ENCODE results near the gene VAPA. TPM values are rescaled to one million over a fixed set of nuclear protein-coding genes. Genes with fewer than 3 reads are reported as not detected.
"Not testable (repeated sequence)": the region's sequence is repeated elsewhere in the genome, so short reads cannot be mapped to it uniquely, and the experiment has no call there.

VAPA gene
- total RNA-seq, 4 donors from 2014 or later = 208 to 233 (median 221) TPM

- H3K27me3 ChIP-seq = no peaks in the 10 kb centered on the region
- no peaks in the 10 kb centered on the region for H3K4me1 ChIP-seq
- H3K27ac ChIP-seq = no peak overlapping the region
- 92 to 96% methylated on average over 5 of the region's 5 CpGs for WGBS, 2 donors
- no peak for TF ChIP-seq POLR2A (IDR thresholded peaks at IDR 0.05)
- TF ChIP-seq, protein P1, sequence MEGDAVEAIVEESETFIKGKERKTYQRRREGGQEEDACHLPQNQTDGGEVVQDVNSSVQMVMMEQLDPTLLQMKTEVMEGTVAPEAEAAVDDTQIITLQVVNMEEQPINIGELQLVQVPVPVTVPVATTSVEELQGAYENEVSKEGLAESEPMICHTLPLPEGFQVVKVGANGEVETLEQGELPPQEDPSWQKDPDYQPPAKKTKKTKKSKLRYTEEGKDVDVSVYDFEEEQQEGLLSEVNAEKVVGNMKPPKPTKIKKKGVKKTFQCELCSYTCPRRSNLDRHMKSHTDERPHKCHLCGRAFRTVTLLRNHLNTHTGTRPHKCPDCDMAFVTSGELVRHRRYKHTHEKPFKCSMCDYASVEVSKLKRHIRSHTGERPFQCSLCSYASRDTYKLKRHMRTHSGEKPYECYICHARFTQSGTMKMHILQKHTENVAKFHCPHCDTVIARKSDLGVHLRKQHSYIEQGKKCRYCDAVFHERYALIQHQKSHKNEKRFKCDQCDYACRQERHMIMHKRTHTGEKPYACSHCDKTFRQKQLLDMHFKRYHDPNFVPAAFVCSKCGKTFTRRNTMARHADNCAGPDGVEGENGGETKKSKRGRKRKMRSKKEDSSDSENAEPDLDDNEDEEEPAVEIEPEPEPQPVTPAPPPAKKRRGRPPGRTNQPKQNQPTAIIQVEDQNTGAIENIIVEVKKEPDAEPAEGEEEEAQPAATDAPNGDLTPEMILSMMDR (IDR thresholded peaks at IDR 0.05) = no peak
- no peak for TF ChIP-seq EP300 (IDR thresholded peaks at IDR 0.05)
- H3K9me3 ChIP-seq = no peaks in the 10 kb centered on the region
- no peaks in the 10 kb centered on the region for H3K36me3 ChIP-seq
- H3K4me3 ChIP-seq = no peak overlapping the region
- no peak for DNase-seq (ENCODE audit: low spot score in 2 of 2)
Measured at GRCh38 chr18:9897129-9897528, 16.7 kb upstream of the VAPA start.

GRCh38 chr18:9897787-9898291, 16.0 kb upstream of the VAPA start:
- H3K27me3 ChIP-seq; H3K9me3 ChIP-seq; DNase-seq (ENCODE audit: low spot score in 2 of 2); H3K36me3 ChIP-seq; H3K4me1 ChIP-seq; H3K4me3 ChIP-seq: not testable (repeated sequence)
- 86 to 90% methylated on average over 10 of the region's 10 CpGs for WGBS, 2 donors
- H3K27ac ChIP-seq = peak overlapping the region in 1 of 4 donors; percentile 67

DNA sequence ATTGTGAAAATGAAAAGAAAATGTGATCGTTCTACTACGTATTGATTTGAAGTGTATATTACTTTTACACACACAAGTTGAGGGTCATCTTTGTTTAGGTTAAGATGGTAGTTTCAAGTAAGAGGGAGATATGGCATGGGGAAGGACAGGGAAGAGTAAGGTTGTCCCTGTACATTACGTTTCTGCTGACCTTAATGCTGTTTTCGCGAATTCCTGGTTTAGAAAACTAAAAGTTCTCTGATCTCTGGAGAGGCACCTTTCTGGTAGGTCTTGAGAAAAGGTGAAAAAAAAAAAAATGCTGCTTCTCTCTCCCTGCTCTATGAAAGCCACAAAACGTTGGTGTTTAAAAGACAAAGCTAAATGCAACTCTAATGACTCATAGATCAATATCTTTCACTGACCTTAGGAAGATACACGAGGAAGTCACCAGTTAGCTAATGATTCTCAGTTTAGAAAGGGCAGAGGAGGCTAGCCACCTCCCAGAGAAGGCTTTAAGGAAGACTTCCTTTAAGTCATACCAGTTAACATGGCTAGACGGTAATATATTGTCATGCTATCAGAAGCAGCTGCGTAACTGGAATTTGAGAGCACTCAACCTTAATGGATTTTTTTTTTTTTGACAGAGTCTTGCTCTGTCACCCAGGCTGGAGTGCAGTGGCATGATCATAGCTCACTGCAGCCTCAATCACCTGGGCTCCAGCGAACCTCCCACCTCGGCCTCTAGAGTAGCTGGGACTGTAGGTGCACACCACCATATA, 14.8 kb upstream of the VAPA start:
- Histone ChIP-seq H3K4me1 (no peaks in the 10 kb centered on the region), H3K36me3 (no peaks in the 10 kb centered on the region), H3K9me3 (no peaks in the 10 kb centered on the region), H3K4me3 (no peak overlapping the region), H3K27me3 (no peaks in the 10 kb centered on the region), H3K27ac (peak overlapping the region in 1 of 4 donors; percentile 67)
- no peak for DNase-seq (ENCODE audit: low spot score in 2 of 2)
- WGBS, 2 donors = 81% methylated on average over 11 of the region's 11 CpGs
- TF ChIP-seq POLR2A (IDR thresholded peaks at IDR 0.05) (no peak), EP300 (IDR thresholded peaks at IDR 0.05) (no peak)
- TF ChIP-seq, protein P1 (IDR thresholded peaks at IDR 0.05) = no peak

DNA sequence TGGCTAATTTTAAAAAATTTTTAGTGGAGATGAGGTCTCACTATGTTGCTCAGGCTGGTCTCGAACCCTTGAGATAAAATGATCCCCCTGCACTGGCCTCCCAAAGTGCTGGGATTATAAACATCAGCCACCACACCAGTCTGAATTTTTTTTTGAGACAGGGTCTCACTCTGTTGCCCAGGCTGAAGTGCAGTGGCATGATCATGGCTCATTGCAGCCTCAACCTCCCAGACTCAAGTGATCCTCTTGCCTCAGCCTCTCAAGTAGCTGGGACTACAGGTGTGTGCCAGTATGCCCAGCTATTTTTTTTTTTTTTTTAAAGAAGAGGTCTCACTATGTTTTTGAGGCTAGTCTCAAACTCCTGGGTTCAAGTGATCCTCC, 14.3 kb upstream of the VAPA start:
- H3K36me3 ChIP-seq; H3K4me3 ChIP-seq; H3K27me3 ChIP-seq; H3K27ac ChIP-seq; H3K4me1 ChIP-seq; DNase-seq (ENCODE audit: low spot score in 2 of 2); H3K9me3 ChIP-seq: not testable (repeated sequence)
- WGBS, 2 donors = 100% methylated on average over 1 of the region's 1 CpG

DNA sequence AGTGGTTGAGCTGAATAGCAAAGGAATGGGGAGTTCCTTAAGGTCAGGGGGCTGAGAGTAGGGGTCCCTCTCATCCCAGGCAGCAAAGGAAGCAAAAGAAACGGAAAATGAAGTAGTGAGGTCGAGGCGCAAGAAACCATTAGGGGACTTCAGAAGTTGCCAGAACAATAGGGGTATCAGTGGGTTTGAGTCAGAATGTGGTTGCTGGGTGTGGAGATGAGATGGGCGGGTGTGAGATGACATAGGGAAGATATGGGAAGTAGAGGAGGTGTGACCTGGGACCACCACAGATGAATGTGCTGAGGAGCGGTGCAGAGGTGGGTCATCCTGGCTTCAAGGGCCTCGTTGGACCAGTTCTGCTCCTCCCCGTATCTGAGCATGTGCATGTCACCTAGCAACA, 13.1 kb upstream of the VAPA start:
- no peaks in the 10 kb centered on the region for H3K4me1 ChIP-seq
- TF ChIP-seq, protein P1 (IDR thresholded peaks at IDR 0.05) = no peak
- no peak for TF ChIP-seq EP300 (IDR thresholded peaks at IDR 0.05)
- no peak for TF ChIP-seq POLR2A (IDR thresholded peaks at IDR 0.05)
- DNase-seq (ENCODE audit: low spot score in 2 of 2) = no peak
- H3K36me3 ChIP-seq = no peaks in the 10 kb centered on the region
- no peak overlapping the region for H3K27ac ChIP-seq
- no peaks in the 10 kb centered on the region for H3K27me3 ChIP-seq
- no peaks in the 10 kb centered on the region for H3K9me3 ChIP-seq
- 89 to 94% methylated on average over 7 of the region's 7 CpGs for WGBS, 2 donors
- no peak overlapping the region for H3K4me3 ChIP-seq

- WGBS, 2 donors = 78 to 86% methylated on average over 3 of the region's 3 CpGs
- no peaks in the 10 kb centered on the region for H3K9me3 ChIP-seq
- H3K4me1 ChIP-seq = no peaks in the 10 kb centered on the region
- no peak for DNase-seq (ENCODE audit: low spot score in 2 of 2)
- no peaks in the 10 kb centered on the region for H3K36me3 ChIP-seq
- no peaks in the 10 kb centered on the region for H3K27me3 ChIP-seq
- no peak overlapping the region for H3K4me3 ChIP-seq
- TF ChIP-seq, protein P1 (IDR thresholded peaks at IDR 0.05) = no peak
- TF ChIP-seq POLR2A (IDR thresholded peaks at IDR 0.05) (no peak), EP300 (IDR thresholded peaks at IDR 0.05) (no peak)
- no peak overlapping the region for H3K27ac ChIP-seq
Measured at GRCh38 chr18:9901377-9901776, 12.4 kb upstream of the VAPA start.

- DNase-seq (ENCODE audit: low spot score in 2 of 2); H3K27ac ChIP-seq; H3K36me3 ChIP-seq; H3K4me1 ChIP-seq; H3K9me3 ChIP-seq; H3K27me3 ChIP-seq; H3K4me3 ChIP-seq: not testable (repeated sequence)
- WGBS, 2 donors = 95 to 96% methylated on average over 14 of the region's 14 CpGs
Measured at GRCh38 chr18:9902264-9902663, 11.6 kb upstream of the VAPA start.
